ENCODE results near the gene DCLK1. TPM values are rescaled to one million over a fixed set of nuclear protein-coding genes. Genes with fewer than 3 reads are reported as not detected.

DCLK1 gene
- total RNA-seq, 2 donors from 2014 or later, result 4.7 to 10.1 TPM

- no peak for DNase-seq (ENCODE audit: low spot score)
- no peaks in the 10 kb centered on the region for H3K36me3 ChIP-seq
- H3K27ac ChIP-seq, result no peak overlapping the region
- H3K4me3 ChIP-seq, result no peak overlapping the region
- H3K4me1 ChIP-seq, result no peaks in the 10 kb centered on the region
- H3K9me3 ChIP-seq, result no peaks in the 10 kb centered on the region
- no peak for TF ChIP-seq CTCF (IDR thresholded peaks at IDR 0.05)
- no peaks in the 10 kb centered on the region for H3K27me3 ChIP-seq
Observed at GRCh38 chr13:36001561-36001960, 129.6 kb downstream of the DCLK1 start.

- Histone ChIP-seq H3K4me3 (no peak overlapping the region), H3K9me3 (no peaks in the 10 kb centered on the region), H3K4me1 (no peaks in the 10 kb centered on the region), H3K27me3 (no peaks in the 10 kb centered on the region), H3K27ac (no peak overlapping the region), H3K36me3 (no peaks in the 10 kb centered on the region)
- no peak for TF ChIP-seq CTCF (IDR thresholded peaks at IDR 0.05)
- DNase-seq (ENCODE audit: low spot score), result no peak
Observed at GRCh38 chr13:36000028-36000427, 131.2 kb downstream of the DCLK1 start.

GRCh38 chr13:35996360-35996759, 134.8 kb downstream of the DCLK1 start:
- no peaks in the 10 kb centered on the region for H3K27me3 ChIP-seq
- no peaks in the 10 kb centered on the region for H3K9me3 ChIP-seq
- TF ChIP-seq CTCF (IDR thresholded peaks at IDR 0.05), result no peak
- no peak for DNase-seq (ENCODE audit: low spot score)
- H3K4me1 ChIP-seq, result peaks cover 0 to 17% of the 10 kb centered on the region in 2 donors
- no peaks in the 10 kb centered on the region for H3K36me3 ChIP-seq
- H3K27ac ChIP-seq, result no peak overlapping the region
- H3K4me3 ChIP-seq, result no peak overlapping the region

GRCh38 chr13:35995136-35995535, 136.0 kb downstream of the DCLK1 start:
- H3K4me3 ChIP-seq, result no peak overlapping the region
- peaks cover 0 to 17% of the 10 kb centered on the region in 2 donors for H3K4me1 ChIP-seq
- no peaks in the 10 kb centered on the region for H3K36me3 ChIP-seq
- no peak for DNase-seq (ENCODE audit: low spot score)
- H3K27me3 ChIP-seq, result no peaks in the 10 kb centered on the region
- H3K9me3 ChIP-seq, result no peaks in the 10 kb centered on the region
- no peak for TF ChIP-seq CTCF (IDR thresholded peaks at IDR 0.05)
- H3K27ac ChIP-seq, result peak overlapping the region in 1 of 2 donors; percentile 76

- no peak for TF ChIP-seq CTCF (IDR thresholded peaks at IDR 0.05)
- Histone ChIP-seq H3K4me1 (peaks cover 0 to 17% of the 10 kb centered on the region in 2 donors), H3K36me3 (no peaks in the 10 kb centered on the region), H3K27ac (peak overlapping the region in 1 of 2 donors; percentile 76), H3K4me3 (no peak overlapping the region), H3K27me3 (no peaks in the 10 kb centered on the region), H3K9me3 (no peaks in the 10 kb centered on the region)
- no peak for DNase-seq (ENCODE audit: low spot score)
Observed at GRCh38 chr13:35994131-35994966, 136.8 kb downstream of the DCLK1 start.
